HG03175 (cell line): ENCODE data around the gene RPS21.

Experiments
- ATAC-seq: cut with Tn5 transposase; IDR thresholded peaks from one replicate; pipeline ENCODE4 v1.9.1; 2021; ENCODE audit warnings: mild to moderate bottlenecking, moderate library complexity; ENCODE audit not compliant: unreplicated experiment

The RPS21 gene

GRCh38 chr20:62377064-62377461, 9.8 kb upstream of the RPS21 start:
- ATAC-seq, result no peak

DNA sequence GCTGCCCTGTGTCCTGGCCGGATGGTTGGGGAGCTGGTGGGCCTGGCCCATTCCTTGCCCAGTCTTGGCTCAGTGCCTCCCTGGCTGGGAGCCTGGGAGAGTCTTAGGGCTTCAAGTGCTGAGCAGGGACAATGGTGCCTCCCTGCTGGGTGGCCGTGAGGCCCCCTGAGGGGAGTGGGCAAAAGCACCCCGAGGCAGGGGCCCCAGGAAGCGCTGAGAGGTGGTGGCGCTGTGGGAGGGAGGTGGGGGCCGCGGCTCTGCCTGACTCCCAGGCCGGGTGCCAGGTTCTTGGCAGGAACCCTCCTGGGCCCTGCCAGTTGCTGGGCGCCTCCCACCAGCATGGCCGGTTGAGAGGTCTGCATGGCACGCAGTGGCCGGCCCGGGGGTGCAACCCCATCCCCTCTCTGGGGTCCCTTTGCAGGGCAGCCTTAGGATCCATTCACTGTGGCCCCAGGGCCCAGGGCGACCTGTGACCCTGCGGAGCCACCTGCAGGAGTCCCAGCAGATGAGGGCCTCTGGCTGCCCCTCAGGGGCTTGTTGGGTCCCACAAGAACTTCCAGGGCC, 9.2 kb upstream of the RPS21 start:
- no peak for ATAC-seq

DNA sequence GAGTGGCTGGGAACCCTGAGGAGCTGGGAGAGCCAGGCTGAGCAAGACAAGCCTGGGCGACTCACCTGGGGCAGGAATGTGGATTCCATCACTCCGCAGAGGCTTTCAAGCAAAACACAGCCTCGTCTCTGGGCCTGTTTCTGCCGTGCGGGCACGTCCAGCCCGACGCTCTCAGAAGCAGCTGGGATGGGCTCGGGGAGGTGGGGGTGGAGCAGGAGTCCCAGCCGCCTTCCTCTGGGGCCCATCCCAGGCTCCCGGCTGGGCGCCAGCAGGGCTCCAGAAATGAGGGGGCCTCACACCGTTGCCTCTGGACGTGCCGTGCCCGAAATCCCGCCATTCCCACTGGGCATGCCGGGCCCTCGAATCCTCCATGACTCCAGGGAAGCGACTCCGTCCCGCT, 8.7 kb upstream of the RPS21 start:
- no peak for ATAC-seq

- no peak for ATAC-seq
Observed at GRCh38 chr20:62381202-62381797, 5.6 kb upstream of the RPS21 start.

DNA sequence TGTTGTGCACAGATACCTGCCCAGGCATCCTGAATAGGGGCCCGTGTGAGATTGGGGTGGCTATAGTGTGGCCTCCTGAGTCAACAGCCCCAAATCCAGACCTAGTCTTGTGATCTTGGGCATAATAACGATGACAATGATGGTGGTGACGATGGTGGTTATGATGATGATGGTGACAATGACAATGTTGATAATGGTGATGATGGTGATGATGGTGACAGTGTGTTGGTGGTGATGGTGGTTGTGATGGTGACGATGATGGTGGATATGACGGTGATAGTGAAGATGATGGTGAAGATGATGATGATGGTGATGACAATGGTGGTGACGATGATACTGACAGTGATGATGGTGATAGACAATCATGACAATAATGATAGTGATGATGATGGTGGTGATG, 5.1 kb upstream of the RPS21 start:
- ATAC-seq, result no peak

GRCh38 chr20:62382306-62383198, 4.4 kb upstream of the RPS21 start:
- peak; percentile 55 for ATAC-seq

DNA sequence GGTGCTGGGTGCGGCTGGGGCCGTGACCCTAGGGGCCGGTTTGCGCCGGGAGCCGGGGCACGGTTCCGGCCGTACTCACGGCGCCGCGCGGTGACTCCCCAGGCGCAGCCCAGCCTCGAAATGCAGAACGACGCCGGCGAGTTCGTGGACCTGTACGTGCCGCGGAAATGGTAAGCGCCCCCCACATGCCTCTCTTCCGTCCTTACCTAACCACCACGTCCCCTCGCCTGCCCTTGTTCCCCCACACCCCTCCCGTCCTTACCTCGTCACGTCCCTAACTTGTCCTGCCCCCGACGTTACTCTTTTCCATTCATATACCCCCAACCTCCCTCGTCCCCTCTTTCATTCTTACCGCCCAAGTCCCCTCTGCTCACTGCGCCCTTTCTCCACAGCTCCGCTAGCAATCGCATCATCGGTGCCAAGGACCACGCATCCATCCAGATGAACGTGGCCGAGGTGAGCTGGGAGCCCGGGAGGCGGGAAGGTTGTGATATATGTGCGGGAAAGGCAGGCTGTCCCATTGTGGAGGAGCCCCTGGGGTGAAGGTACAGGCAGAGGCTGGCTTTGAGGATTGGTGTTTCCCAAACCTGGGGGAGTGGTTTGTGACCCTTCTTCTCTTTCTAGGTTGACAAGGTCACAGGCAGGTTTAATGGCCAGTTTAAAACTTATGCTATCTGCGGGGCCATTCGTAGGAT, 463 bp downstream of the RPS21 start:
- ATAC-seq, result no peak

GRCh38 chr20:62387933-62388635, 1.2 kb downstream of the RPS21 start:
- no peak for ATAC-seq

DNA sequence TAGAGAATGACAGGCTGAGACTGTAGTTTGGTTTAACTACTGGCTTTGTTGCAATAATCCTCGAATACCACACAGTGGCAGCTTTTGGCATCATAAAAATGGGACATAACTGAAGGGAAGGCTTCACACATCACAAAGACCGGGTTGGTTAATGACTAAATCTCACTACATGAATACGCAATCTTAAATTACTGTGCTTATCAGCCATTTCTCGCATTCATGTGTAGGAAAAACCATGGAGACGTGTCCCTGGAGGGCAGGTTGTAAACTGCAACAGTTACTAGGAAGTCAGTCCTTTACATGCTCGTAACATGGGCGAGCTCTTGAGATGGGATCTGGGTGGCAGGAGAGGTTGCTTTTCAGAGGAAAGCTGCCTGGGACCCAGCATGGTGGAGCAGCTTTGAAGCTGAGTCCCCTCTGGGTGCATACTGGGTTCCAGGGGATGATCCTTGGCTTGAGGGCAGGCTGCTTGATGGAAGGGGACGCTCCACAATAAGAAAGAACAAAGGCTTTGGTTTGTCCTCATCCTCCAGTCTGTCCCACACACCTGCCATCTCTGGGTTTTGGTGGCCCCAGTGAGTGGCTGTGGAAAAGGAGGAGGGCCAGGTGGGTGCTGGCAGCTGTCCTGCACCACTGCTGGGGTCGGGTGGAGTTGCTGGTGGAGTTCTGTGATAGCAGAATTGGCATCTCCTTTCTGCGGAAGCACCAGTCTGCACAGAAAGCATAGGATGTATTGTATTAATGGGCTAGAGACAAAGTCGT, 2.1 kb downstream of the RPS21 start:
- ATAC-seq, result no peak

GRCh38 chr20:62389601-62390087, 2.7 kb downstream of the RPS21 start:
- ATAC-seq, result no peak

GRCh38 chr20:62390317-62391164, 3.6 kb downstream of the RPS21 start:
- no peak for ATAC-seq

DNA sequence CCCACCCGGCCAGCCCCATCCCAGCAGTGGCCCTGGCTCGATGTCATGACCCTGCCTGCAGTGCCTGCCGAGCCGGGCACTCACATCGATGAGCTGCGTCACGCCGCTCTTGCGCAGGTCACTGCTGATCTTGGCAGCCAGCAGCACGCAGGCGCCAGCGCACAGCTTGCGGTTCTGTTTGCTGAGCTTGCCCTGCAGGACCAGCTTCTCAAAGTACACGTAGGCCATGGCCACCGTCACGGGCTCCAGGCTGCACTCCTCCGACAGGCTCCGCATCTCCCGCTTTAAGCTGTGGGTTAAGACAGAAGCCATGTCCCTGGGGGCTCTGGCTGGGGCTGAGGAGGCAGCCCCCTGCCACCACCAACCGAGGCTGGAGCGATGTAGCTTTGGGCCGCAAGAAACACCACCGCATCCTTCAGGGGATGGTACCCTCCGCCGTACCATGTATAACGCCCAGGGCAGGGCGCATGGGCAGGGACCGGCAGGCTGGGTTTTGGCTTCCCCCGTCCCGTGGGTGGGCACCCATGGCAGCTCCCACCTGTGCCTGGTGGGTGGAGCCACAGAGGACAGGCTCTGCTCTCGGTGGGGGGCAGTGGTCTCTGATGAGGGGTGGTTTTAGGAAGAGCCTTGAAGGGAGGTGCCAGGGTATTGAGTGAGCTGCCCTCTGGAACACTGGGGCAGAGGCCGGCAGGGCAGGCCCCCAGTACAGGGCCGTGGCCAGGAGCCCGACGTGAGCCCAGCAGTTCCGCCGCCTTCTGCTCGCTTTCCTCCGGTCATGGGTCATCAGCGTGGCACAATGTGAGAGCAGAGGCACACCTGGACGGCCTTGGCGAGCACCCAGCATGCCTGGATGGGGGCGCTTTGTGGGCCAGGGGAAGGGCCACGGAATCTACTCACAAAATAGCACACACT, 4.5 kb downstream of the RPS21 start:
- no peak for ATAC-seq

GRCh38 chr20:62392077-62392418, 5.1 kb downstream of the RPS21 start:
- ATAC-seq, result no peak

DNA sequence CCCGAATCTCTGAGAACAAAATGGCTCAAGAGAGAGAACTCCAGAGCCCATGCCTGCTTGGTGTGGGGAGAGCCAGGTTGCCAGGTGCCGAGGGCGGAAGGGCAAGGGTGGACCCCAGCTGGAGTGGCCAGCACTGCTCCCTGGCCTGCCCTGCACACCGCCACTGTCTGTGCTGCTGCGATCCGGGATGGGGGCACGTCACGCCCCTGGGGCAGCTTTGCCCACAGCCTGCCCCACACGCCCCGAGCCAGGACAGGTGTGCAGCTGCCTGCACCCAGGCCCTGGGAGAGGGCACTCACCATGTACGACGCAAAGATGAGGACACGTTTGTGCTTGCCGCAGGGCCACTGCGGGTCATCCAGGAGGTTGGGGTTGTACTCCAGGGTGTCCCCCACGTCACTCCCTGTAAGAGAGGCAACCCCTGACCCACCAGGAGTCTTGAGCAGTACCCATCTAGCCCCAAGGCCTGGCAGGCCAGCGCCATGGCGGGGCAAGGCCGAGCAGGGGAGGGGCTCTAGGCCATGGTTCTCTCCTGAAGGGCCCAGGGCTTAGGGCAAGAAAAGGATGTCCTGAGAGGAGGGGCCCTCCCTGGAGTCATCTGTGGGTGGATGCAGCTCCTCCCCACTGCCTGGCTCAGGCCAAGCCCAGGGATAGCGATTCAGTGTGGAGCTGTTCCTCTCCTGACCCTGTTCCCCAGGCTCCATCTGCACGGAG, 5.9 kb downstream of the RPS21 start:
- no peak for ATAC-seq

GRCh38 chr20:62393335-62393665, 6.4 kb downstream of the RPS21 start:
- ATAC-seq, result no peak

GRCh38 chr20:62393830-62394229, 6.9 kb downstream of the RPS21 start:
- no peak for ATAC-seq
